Measurements from ENCODE around the gene WDR3. TPM values are rescaled to one million over a fixed set of nuclear protein-coding genes. Genes with fewer than 3 reads are reported as not detected.

WDR3 gene
- polyA plus RNA-seq, 3 donors, result 24.9 to 33.5 (median 31.6) TPM

- DNase-seq (ENCODE audit: extremely low read depth in 1 of 11, low read depth in 9 of 11, low spot score in 4 of 11), result peak in 10 of 11 donors; percentile 33 to 66 (median 44)
Observed at GRCh38 chr1:117928881-117929342, 627 bp upstream of the WDR3 start.

GRCh38 chr1:117930173-117930447 is 571 bp downstream of the WDR3 start:
- DNase-seq (ENCODE audit: extremely low read depth in 1 of 11, low read depth in 9 of 11, low spot score in 4 of 11), result no peak

- no peak for DNase-seq (ENCODE audit: extremely low read depth in 1 of 11, low read depth in 9 of 11, low spot score in 4 of 11)
Observed at GRCh38 chr1:117930484-117930883, 945 bp downstream of the WDR3 start.

GRCh38 chr1:117932576-117932975 is 3.0 kb downstream of the WDR3 start:
- no peak for DNase-seq (ENCODE audit: extremely low read depth in 1 of 11, low read depth in 9 of 11, low spot score in 4 of 11)

- no peak for DNase-seq (ENCODE audit: extremely low read depth in 1 of 11, low read depth in 9 of 11, low spot score in 4 of 11)
Observed at GRCh38 chr1:117933769-117934168, 4.2 kb downstream of the WDR3 start.

- no peak for DNase-seq (ENCODE audit: extremely low read depth in 1 of 11, low read depth in 9 of 11, low spot score in 4 of 11)
Observed at GRCh38 chr1:117942293-117942692, 12.8 kb downstream of the WDR3 start.

GRCh38 chr1:117952386-117952785 is 22.8 kb downstream of the WDR3 start:
- DNase-seq (ENCODE audit: extremely low read depth in 1 of 11, low read depth in 9 of 11, low spot score in 4 of 11), result no peak

- no peak for DNase-seq (ENCODE audit: extremely low read depth in 1 of 11, low read depth in 9 of 11, low spot score in 4 of 11)
Observed at GRCh38 chr1:117959364-117959763, 29.8 kb downstream of the WDR3 start.

- DNase-seq (ENCODE audit: extremely low read depth in 1 of 11, low read depth in 9 of 11, low spot score in 4 of 11), result no peak
Observed at GRCh38 chr1:117964290-117965038, 34.9 kb downstream of the WDR3 start.

- no peak for DNase-seq (ENCODE audit: extremely low read depth in 1 of 11, low read depth in 9 of 11, low spot score in 4 of 11)
Observed at GRCh38 chr1:117967477-117967876, 37.9 kb downstream of the WDR3 start.

GRCh38 chr1:117967881-117968280 is 38.3 kb downstream of the WDR3 start:
- peak in 1 of 11 donors; percentile 13 for DNase-seq (ENCODE audit: extremely low read depth in 1 of 11, low read depth in 9 of 11, low spot score in 4 of 11)

GRCh38 chr1:117970252-117970651 is 40.7 kb downstream of the WDR3 start:
- DNase-seq (ENCODE audit: extremely low read depth in 1 of 11, low read depth in 9 of 11, low spot score in 4 of 11), result peak in 8 of 11 donors; percentile 13 to 53 (median 32)

- no peak for DNase-seq (ENCODE audit: extremely low read depth in 1 of 11, low read depth in 9 of 11, low spot score in 4 of 11)
Observed at GRCh38 chr1:117971777-117972176, 42.2 kb downstream of the WDR3 start.

GRCh38 chr1:117976381-117976780 is 46.8 kb downstream of the WDR3 start:
- DNase-seq (ENCODE audit: extremely low read depth in 1 of 11, low read depth in 9 of 11, low spot score in 4 of 11), result no peak

- no peak for DNase-seq (ENCODE audit: extremely low read depth in 1 of 11, low read depth in 9 of 11, low spot score in 4 of 11)
Observed at GRCh38 chr1:117981455-117982192, 52.1 kb downstream of the WDR3 start.

GRCh38 chr1:117985239-117985638 is 55.7 kb downstream of the WDR3 start:
- DNase-seq (ENCODE audit: extremely low read depth in 1 of 11, low read depth in 9 of 11, low spot score in 4 of 11), result no peak

- DNase-seq (ENCODE audit: extremely low read depth in 1 of 11, low read depth in 9 of 11, low spot score in 4 of 11), result no peak
Observed at GRCh38 chr1:117985973-117986372, 56.4 kb downstream of the WDR3 start.

- DNase-seq (ENCODE audit: extremely low read depth in 1 of 11, low read depth in 9 of 11, low spot score in 4 of 11), result no peak
Observed at GRCh38 chr1:118004312-118004711, 74.8 kb downstream of the WDR3 start.

GRCh38 chr1:118007391-118007790 is 77.9 kb downstream of the WDR3 start:
- DNase-seq (ENCODE audit: extremely low read depth in 1 of 11, low read depth in 9 of 11, low spot score in 4 of 11), result no peak

GRCh38 chr1:118008011-118008410 is 78.5 kb downstream of the WDR3 start:
- DNase-seq (ENCODE audit: extremely low read depth in 1 of 11, low read depth in 9 of 11, low spot score in 4 of 11), result no peak

Data from renal cortex interstitium (tissue), 11 donors.